HCT116 (cell line): ENCODE measurements around the gene FOXP1. TPM values are rescaled to one million over a fixed set of nuclear protein-coding genes. Genes with fewer than 3 reads are reported as not detected.

Source experiments
- ATAC-seq: fragments of 200-7000 bp; cut with Tn5 transposase; 2 replicates; pipeline ENCODE4 v1.9.1; 2020; ENCODE audit warnings: mild to moderate bottlenecking, moderate library complexity
- BruUV-seq: library from RNA; stranded (reverse); fragments of 400-500 nt; replicated peaks from 2 replicates; lab custom pipeline; 2021; lab: Mats Ljungman, UMichigan
- CTCF ChIA-PET: fragments of 300-600 bp; sonication (Branson Sonifier 250); formaldehyde crosslinking; loops from one replicate; lab custom pipeline; 2021; ENCODE audit warnings: antibody characterized with exemption; lab: Charles Lee
- POLR2A ChIA-PET: fragments of 300-600, 350-600 bp; sonication (Branson Sonifier 250); formaldehyde crosslinking; loops from one replicate; lab custom pipeline; 2021; ENCODE audit warnings: antibody characterized with exemption; lab: Charles Lee
- RAD21 ChIA-PET, 2 experiments: fragments of 300-600 bp; sonication (Branson Sonifier 250); formaldehyde crosslinking; loops; one replicate each; lab custom pipeline; 2023; ENCODE audit warnings: low total read pairs in 2 of 2; ENCODE audit not compliant: uncharacterized antibody in 2 of 2, unreplicated experiment in 2 of 2, low non-redundant PET in 1 of 2; lab: Charles Lee
- DNase-seq: peaks from one replicate; pipeline ENCODE4 v3.0.0-alpha.2; 2010; ENCODE audit warnings: low read depth, low spot score
- H2AFZ ChIP-seq: fragments of 200-600 bp; shearing (Covaris generic), sonication (generic); 2 replicates; pipeline ENCODE4 v1.6.1; 2017; ENCODE audit warnings: low read depth, mixed run types, mixed read lengths, antibody characterized with exemption, low read length; ENCODE audit not compliant: poor library complexity, severe bottlenecking
- H3K27ac ChIP-seq: 2 replicates; pipeline ENCODE4 v1.5.1; 2012; ENCODE audit warnings: low read depth, low read length
- H3K27me3 ChIP-seq: fragments of 200-600 bp; sonication (generic); 2 replicates; pipeline ENCODE4 v1.6.1; 2016; ENCODE audit warnings: mixed run types, low read length, mixed read lengths; ENCODE audit not compliant: insufficient read depth
- H3K36me3 ChIP-seq, 2 experiments: fragments of 200-500 bp in 1 of 2; fragments of 200-600 bp in 1 of 2; sonication (Bioruptor generic) in 1 of 2; sonication (generic) in 1 of 2; 2 replicates each; pipeline versions ENCODE4 v1.5.1 to v1.6.1; 2014 to 2016; ENCODE audit warnings: low read length in 2 of 2, inconsistent platforms in 1 of 2, mixed read lengths in 1 of 2, mixed run types in 1 of 2; ENCODE audit not compliant: insufficient read depth in 2 of 2, control insufficient read depth in 1 of 2
- H3K4me1 ChIP-seq, 2 experiments: fragments of 200-600 bp in 1 of 2; sonication (generic) in 1 of 2; 2 replicates each; pipeline versions ENCODE4 v1.5.1 to v1.6.1; 2012 to 2017; ENCODE audit warnings: low read length in 2 of 2, inconsistent platforms in 1 of 2, mild to moderate bottlenecking in 1 of 2, mixed read lengths in 1 of 2, mixed run types in 1 of 2, moderate library complexity in 1 of 2; ENCODE audit not compliant: insufficient read depth in 2 of 2, control insufficient read depth in 1 of 2
- H3K4me2 ChIP-seq: fragments of 200-600 bp; sonication (generic); 2 replicates; pipeline ENCODE4 v1.6.1; 2017; ENCODE audit warnings: mixed run types, low read length, mixed read lengths
- H3K4me3 ChIP-seq, 2 experiments: fragments of 200-600 bp in 1 of 2; sonication (generic) in 1 of 2; replicated peaks in 1 of 2; 2 replicates each; pipeline ENCODE4 v1.5.1; 2011 to 2016; ENCODE audit warnings: low read length in 2 of 2, control low read depth in 1 of 2, low read depth in 1 of 2, mild to moderate bottlenecking in 1 of 2, mixed read lengths in 1 of 2, mixed run types in 1 of 2
- H3K79me2 ChIP-seq: fragments of 200-600 bp; sonication (generic); 2 replicates; pipeline ENCODE4 v1.6.1; 2017; ENCODE audit warnings: mild to moderate bottlenecking, mixed run types, low read length, moderate library complexity, mixed read lengths; ENCODE audit not compliant: insufficient read depth
- H3K9ac ChIP-seq: fragments of 200-600 bp; sonication (generic); 2 replicates; pipeline ENCODE4 v1.6.1; 2016; ENCODE audit warnings: low read length, mixed read lengths
- H3K9me2 ChIP-seq: fragments of 200-600 bp; sonication (generic), shearing (Covaris generic); 2 replicates; pipeline ENCODE4 v1.6.1; 2017; ENCODE audit warnings: mixed run types, mild to moderate bottlenecking, moderate library complexity; ENCODE audit not compliant: insufficient read depth
- H3K9me3 ChIP-seq, 2 experiments: fragments of 200-500 bp in 1 of 2; fragments of 200-600 bp in 1 of 2; sonication (Bioruptor generic) in 1 of 2; sonication (generic) in 1 of 2; 2 replicates each; pipeline ENCODE4 v1.6.1; 2014 to 2017; ENCODE audit warnings: low read length in 2 of 2, mixed read lengths in 2 of 2, inconsistent platforms in 1 of 2, low read depth in 1 of 2, mild to moderate bottlenecking in 1 of 2, mixed run types in 1 of 2, moderate library complexity in 1 of 2; ENCODE audit not compliant: control insufficient read depth in 1 of 2, insufficient read depth in 1 of 2
- H4K20me1 ChIP-seq: fragments of 200-600 bp; sonication (generic), shearing (Covaris generic); 2 replicates; pipeline ENCODE4 v1.6.1; 2017; ENCODE audit warnings: mixed run types, mild to moderate bottlenecking, moderate library complexity; ENCODE audit not compliant: insufficient read depth
- EGR1 ChIP-seq: IDR thresholded peaks from 2 replicates; pipeline ENCODE4 v1.6.1; 2012; ENCODE audit warnings: low read depth
- EZH2 ChIP-seq: fragments of 200-600 bp; sonication (generic); IDR thresholded peaks from 2 replicates; pipeline ENCODE4 v1.6.1; 2017; ENCODE audit warnings: antibody characterized with exemption, mixed run types
- JUND ChIP-seq: IDR thresholded peaks from 2 replicates; pipeline ENCODE4 v1.6.1; 2012
- POLR2A ChIP-seq: IDR thresholded peaks from 2 replicates; pipeline ENCODE4 v1.7.0; 2011; ENCODE audit warnings: borderline replicate concordance; ENCODE audit not compliant: insufficient read depth, insufficient read length; ENCODE audit errors: extremely low read depth
- POLR2AphosphoS5 ChIP-seq: IDR thresholded peaks from 2 replicates; pipeline ENCODE4 v1.6.1; 2011; ENCODE audit warnings: mild to moderate bottlenecking, low read depth, low read length, moderate library complexity
- REST ChIP-seq: IDR thresholded peaks from 2 replicates; pipeline ENCODE4 v1.6.1; 2012; ENCODE audit warnings: low read depth
- SP1 ChIP-seq: IDR thresholded peaks from 2 replicates; pipeline ENCODE4 v1.6.1; 2012; ENCODE audit warnings: low read depth
- YY1 ChIP-seq: IDR thresholded peaks from 2 replicates; pipeline ENCODE4 v1.6.1; 2011; ENCODE audit warnings: low read length, low read depth, moderate library complexity, mild to moderate bottlenecking; ENCODE audit not compliant: insufficient replicate concordance; ENCODE audit errors: extremely low read depth
- intact Hi-C: fragments of 100-400 bp; cut with micrococcal nuclease; formaldehyde crosslinking; loops from 2 replicates; pipeline ENCODE4 v1.10.0; 2022
- total RNA-seq: library from RNA; stranded (reverse); gene quantifications from one replicate; pipeline ENCODE4 v1.2.1, GENCODE V29; 2021; ENCODE audit not compliant: unreplicated experiment
- TF ChIP-seq, protein P1 (sequence below), 3 experiments: fragments of 200-600 bp in 1 of 3; sonication (generic) in 1 of 3; IDR thresholded peaks in 2 of 3; conservative IDR thresholded peaks in 1 of 3; 2 replicates each; pipeline ENCODE4 v1.5.1; 2012 to 2017; ENCODE audit warnings: low read depth in 2 of 3, low read length in 2 of 3, antibody characterized with exemption in 1 of 3, borderline replicate concordance in 1 of 3, control low read depth in 1 of 3, mild to moderate bottlenecking in 1 of 3, mixed read lengths in 1 of 3, mixed run types in 1 of 3, moderate library complexity in 1 of 3; ENCODE audit not compliant: insufficient read depth in 1 of 3

The FOXP1 gene
- total RNA-seq, 1 experiment from 2014 or later: 11.4 TPM

DNA sequence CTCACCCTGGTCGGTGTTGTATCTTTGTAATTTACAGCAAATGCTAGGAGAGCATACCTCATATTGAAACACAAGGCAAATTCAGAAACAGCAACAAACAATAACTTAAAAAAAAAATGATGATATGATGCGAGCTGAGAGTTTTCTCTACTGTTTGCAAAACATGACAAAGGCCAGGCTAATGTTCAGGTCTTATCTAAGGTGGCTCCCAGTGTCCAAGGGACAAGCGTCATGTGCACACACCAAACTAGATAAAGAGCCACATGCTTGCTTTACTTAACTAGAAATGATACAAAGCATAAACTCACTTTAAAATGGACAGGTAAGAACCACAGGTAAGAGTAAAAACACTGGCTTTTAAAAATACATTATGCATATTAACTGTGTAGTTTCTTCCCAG lies 375.9 kb downstream of the FOXP1 start:
- H3K4me1 ChIP-seq: no peaks in the 10 kb centered on the region
- H3K9ac ChIP-seq: no peak overlapping the region
- no peaks in the 10 kb centered on the region for H3K9me3 ChIP-seq
- H3K4me2 ChIP-seq: no peak overlapping the region
- ChIA-PET POLR2A (no interaction called here), CTCF (no interaction called here), RAD21 (no interaction called here)
- H3K9me2 ChIP-seq: no peaks in the 10 kb centered on the region
- H4K20me1 ChIP-seq: no peaks in the 10 kb centered on the region
- ATAC-seq: no peak
- no peak for DNase-seq
- H3K4me3 ChIP-seq: no peak overlapping the region
- no peaks in the 10 kb centered on the region for H3K27me3 ChIP-seq
- H3K27ac ChIP-seq: no peak overlapping the region
- no peaks in the 10 kb centered on the region for H3K36me3 ChIP-seq
- H3K79me2 ChIP-seq: no peaks in the 10 kb centered on the region
- no peak for TF ChIP-seq POLR2A
- TF ChIP-seq, protein P1, sequence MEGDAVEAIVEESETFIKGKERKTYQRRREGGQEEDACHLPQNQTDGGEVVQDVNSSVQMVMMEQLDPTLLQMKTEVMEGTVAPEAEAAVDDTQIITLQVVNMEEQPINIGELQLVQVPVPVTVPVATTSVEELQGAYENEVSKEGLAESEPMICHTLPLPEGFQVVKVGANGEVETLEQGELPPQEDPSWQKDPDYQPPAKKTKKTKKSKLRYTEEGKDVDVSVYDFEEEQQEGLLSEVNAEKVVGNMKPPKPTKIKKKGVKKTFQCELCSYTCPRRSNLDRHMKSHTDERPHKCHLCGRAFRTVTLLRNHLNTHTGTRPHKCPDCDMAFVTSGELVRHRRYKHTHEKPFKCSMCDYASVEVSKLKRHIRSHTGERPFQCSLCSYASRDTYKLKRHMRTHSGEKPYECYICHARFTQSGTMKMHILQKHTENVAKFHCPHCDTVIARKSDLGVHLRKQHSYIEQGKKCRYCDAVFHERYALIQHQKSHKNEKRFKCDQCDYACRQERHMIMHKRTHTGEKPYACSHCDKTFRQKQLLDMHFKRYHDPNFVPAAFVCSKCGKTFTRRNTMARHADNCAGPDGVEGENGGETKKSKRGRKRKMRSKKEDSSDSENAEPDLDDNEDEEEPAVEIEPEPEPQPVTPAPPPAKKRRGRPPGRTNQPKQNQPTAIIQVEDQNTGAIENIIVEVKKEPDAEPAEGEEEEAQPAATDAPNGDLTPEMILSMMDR (IDR thresholded peaks at IDR 0.05 in 2 of 3, conservative IDR thresholded peaks at IDR 0.05 in 1 of 3; ENCODE audit: borderline replicate concordance in 1 of 3, insufficient read depth in 1 of 3, low read depth in 2 of 3, low read length in 2 of 3): no peak
- TF ChIP-seq JUND: no peak
- no peak for TF ChIP-seq EGR1
- intact Hi-C loops: no loop called here
- no TSS peak for BruUV-seq
- H2AFZ ChIP-seq: no peak overlapping the region

DNA sequence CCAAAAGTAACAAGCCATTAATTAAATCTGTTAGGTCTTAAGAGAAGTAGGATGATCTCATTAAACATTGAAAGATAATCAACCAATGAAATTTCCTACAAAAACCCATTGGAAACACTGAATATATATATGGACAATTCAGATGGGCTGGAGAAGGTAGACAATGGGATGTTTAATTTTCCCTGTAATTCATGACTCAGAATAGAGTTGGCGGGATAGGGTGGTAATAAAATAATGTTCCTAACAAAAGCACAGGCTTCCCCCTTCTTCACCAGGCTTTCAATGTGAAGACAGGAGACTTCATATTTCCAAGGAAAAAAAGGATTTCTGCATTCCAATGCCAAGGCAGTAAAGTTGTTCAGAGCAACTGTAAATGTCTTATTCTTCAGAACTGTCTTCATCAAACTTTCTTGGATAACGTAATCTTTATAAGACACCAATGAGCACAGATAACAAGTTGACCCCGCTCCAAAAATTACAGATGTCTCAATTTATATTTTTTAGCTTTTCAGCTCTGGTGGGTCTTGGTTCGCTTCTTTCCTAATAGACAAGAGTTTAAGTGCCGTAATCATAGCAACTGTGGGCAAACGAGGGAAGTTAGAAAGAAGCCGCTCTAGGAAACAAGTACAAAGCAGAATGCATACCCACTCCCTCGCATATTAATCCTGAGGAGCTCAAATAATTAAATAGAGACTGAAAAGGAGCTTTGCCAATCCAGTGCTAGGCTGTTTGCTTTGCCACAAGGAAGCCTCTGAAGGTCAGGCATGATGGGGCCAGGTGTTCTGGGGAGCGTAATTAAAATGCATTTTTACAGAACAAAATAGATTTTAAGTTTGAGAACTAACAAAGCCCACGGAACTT lies 377.0 kb downstream of the FOXP1 start:
- H3K4me1 ChIP-seq: no peaks in the 10 kb centered on the region
- ChIA-PET CTCF (no interaction called here), RAD21 (no interaction called here), POLR2A (no interaction called here)
- H2AFZ ChIP-seq: no peak overlapping the region
- no peaks in the 10 kb centered on the region for H3K9me2 ChIP-seq
- no TSS peak for BruUV-seq
- no peak for ATAC-seq
- no peaks in the 10 kb centered on the region for H3K36me3 ChIP-seq
- H3K4me2 ChIP-seq: no peak overlapping the region
- H3K27me3 ChIP-seq: no peaks in the 10 kb centered on the region
- H3K27ac ChIP-seq: no peak overlapping the region
- intact Hi-C loops: no loop called here
- no peaks in the 10 kb centered on the region for H3K9me3 ChIP-seq
- H3K9ac ChIP-seq: no peak overlapping the region
- no peak for DNase-seq
- no peaks in the 10 kb centered on the region for H4K20me1 ChIP-seq
- H3K4me3 ChIP-seq: no peak overlapping the region
- H3K79me2 ChIP-seq: no peaks in the 10 kb centered on the region
- no peak for TF ChIP-seq REST
- no peak for TF ChIP-seq EZH2
- TF ChIP-seq, protein P1 (IDR thresholded peaks at IDR 0.05 in 2 of 3, conservative IDR thresholded peaks at IDR 0.05 in 1 of 3; ENCODE audit: borderline replicate concordance in 1 of 3, insufficient read depth in 1 of 3, low read depth in 2 of 3, low read length in 2 of 3): no peak
- no peak for TF ChIP-seq POLR2AphosphoS5
- no peak for TF ChIP-seq SP1
- no peak for TF ChIP-seq YY1
